HepG2 (cell line): ENCODE results near the gene NABP2. TPM values are rescaled to one million over a fixed set of nuclear protein-coding genes. Genes with fewer than 3 reads are reported as not detected.

Experiments used
- ATAC-seq: fragments of 200-7000 bp; cut with Tn5 transposase; 3 replicates; pipeline ENCODE4 v1.9.1; 2020; ENCODE audit warnings: mild to moderate bottlenecking, moderate library complexity
- BruUV-seq: library from RNA; stranded (reverse); fragments of 400-500 nt; replicated peaks from 2 replicates; lab custom pipeline; 2021; lab: Mats Ljungman, UMichigan
- CTCF ChIA-PET: fragments of 300-600 bp; formaldehyde crosslinking; extraction: SDS; loops from one replicate; lab custom pipeline; 2021; ENCODE audit warnings: low total read pairs, inconsistent platforms, low intra/inter-chr PET ratio; lab: Yijun Ruan, JAX
- POLR2A ChIA-PET: fragments of 350-600 bp; sonication (Branson Sonifier 250); formaldehyde crosslinking; loops from one replicate; lab custom pipeline; 2020; ENCODE audit warnings: antibody characterized with exemption, inconsistent platforms; lab: Yijun Ruan, JAX
- DNase-seq: peaks from one replicate; pipeline ENCODE4 v3.0.0-alpha.2; 2015; ENCODE audit warnings: low spot score
- FAIRE-seq: peaks from 3 replicates; lab custom pipeline; 2011; peaks lifted over from hg19 to GRCh38; lab: Jason Lieb, UNC
- H2AFZ ChIP-seq: one replicate; pipeline ENCODE4 v1.6.1; 2011; ENCODE audit warnings: low read length, inconsistent platforms
- H3K27ac ChIP-seq: fragments of 300-600 bp; 3 replicates; pipeline ENCODE4 v1.8.0; 2011; ENCODE audit warnings: mixed run types, mild to moderate bottlenecking, mixed read lengths, low read length, inconsistent platforms; ENCODE audit not compliant: insufficient read depth; ENCODE audit errors: extremely low read length
- H3K27me3 ChIP-seq, 2 experiments: fragments of 200-600 bp in 1 of 2; 2 replicates in 1 of 2; 3 replicates in 1 of 2; pipeline versions ENCODE4 v1.6.0 to v1.8.0; 2011; ENCODE audit warnings: low read length in 2 of 2, mild to moderate bottlenecking in 2 of 2, moderate library complexity in 2 of 2, inconsistent platforms in 1 of 2; ENCODE audit not compliant: insufficient read depth in 2 of 2, control insufficient read depth in 1 of 2
- H3K36me3 ChIP-seq, 2 experiments: fragments of 200-600 bp in 1 of 2; replicated peaks in 1 of 2; 2 replicates in 1 of 2; 3 replicates in 1 of 2; pipeline versions ENCODE4 v1.5.1 to v1.8.0; 2011; ENCODE audit warnings: low read length in 2 of 2, inconsistent platforms in 1 of 2; ENCODE audit not compliant: insufficient read depth in 2 of 2, control insufficient read depth in 1 of 2
- H3K4me1 ChIP-seq: 2 replicates; pipeline ENCODE4 v1.5.1; 2012; ENCODE audit warnings: low read length, inconsistent platforms; ENCODE audit not compliant: insufficient read depth
- H3K4me2 ChIP-seq: 2 replicates; pipeline ENCODE4 v1.6.0; 2011; ENCODE audit warnings: low read depth, low read length, inconsistent platforms
- H3K4me3 ChIP-seq, 3 experiments: fragments of 200-600 bp in 1 of 3; sonication (generic), shearing (Covaris generic) in 1 of 3; replicated peaks in 1 of 3; 2 replicates each; pipeline ENCODE4 v1.5.1; 2011 to 2016; ENCODE audit warnings: low read length in 3 of 3, inconsistent platforms in 2 of 3, low read depth in 2 of 3, mild to moderate bottlenecking in 2 of 3, control low read depth in 1 of 3, mixed read lengths in 1 of 3; ENCODE audit not compliant: insufficient read depth in 1 of 3
- H3K79me2 ChIP-seq: one replicate; pipeline ENCODE4 v1.6.1; 2011; ENCODE audit warnings: low read length, inconsistent platforms; ENCODE audit not compliant: insufficient read depth
- H3K9ac ChIP-seq: 2 replicates; pipeline ENCODE4 v1.6.0; 2011; ENCODE audit warnings: mild to moderate bottlenecking, low read depth, low read length, inconsistent platforms; ENCODE audit not compliant: insufficient read depth
- H3K9me3 ChIP-seq: 2 replicates; pipeline ENCODE4 v1.5.1; 2012; ENCODE audit warnings: mild to moderate bottlenecking, low read length
- H4K20me1 ChIP-seq: 2 replicates; pipeline ENCODE4 v1.6.0; 2011; ENCODE audit warnings: inconsistent platforms, mild to moderate bottlenecking, low read length, moderate library complexity; ENCODE audit not compliant: insufficient read depth
- CBX2 ChIP-seq, 2 experiments: fragments of 200-600 bp in 1 of 2; sonication (generic); formaldehyde crosslinking in 1 of 2; IDR thresholded peaks; 2 replicates each; pipeline versions ENCODE4 v1.7.0 to v1.8.1; 2018 to 2022; ENCODE audit warnings: low read depth in 2 of 2, low read length in 1 of 2, mild to moderate bottlenecking in 1 of 2, missing genetic modification reagents in 1 of 2
- EZH2 ChIP-seq: conservative IDR thresholded peaks from 2 replicates; pipeline ENCODE4 v1.6.1; 2012; ENCODE audit warnings: mild to moderate bottlenecking, low read depth, low read length, moderate library complexity
- IKZF4 ChIP-seq: sonication (generic); formaldehyde crosslinking; IDR thresholded peaks from 2 replicates; pipeline ENCODE4 v1.5.1; 2020; ENCODE audit warnings: borderline replicate concordance, mild to moderate bottlenecking, low read depth, missing genetic modification reagents; ENCODE audit errors: not compliant biosample characterization
- KDM5B ChIP-seq: sonication (generic); formaldehyde crosslinking; IDR thresholded peaks from 2 replicates; pipeline ENCODE4 v1.4.0; 2020; ENCODE audit warnings: missing genetic modification reagents, mild to moderate bottlenecking, borderline replicate concordance
- RAD51 ChIP-seq: fragments of 450-650 bp; IDR thresholded peaks from 2 replicates; pipeline ENCODE4 v1.6.1; 2016; ENCODE audit warnings: borderline replicate concordance
- SNAPC2 ChIP-seq: sonication (generic); formaldehyde crosslinking; IDR thresholded peaks from 2 replicates; pipeline ENCODE4 v1.8.1; 2022; ENCODE audit warnings: mild to moderate bottlenecking, missing genetic modification reagents
- WIZ ChIP-seq: sonication (generic); formaldehyde crosslinking; IDR thresholded peaks from 2 replicates; pipeline ENCODE4 v1.5.1; 2020; ENCODE audit warnings: mild to moderate bottlenecking, missing genetic modification reagents
- ZNF317 ChIP-seq: sonication (generic); formaldehyde crosslinking; IDR thresholded peaks from 2 replicates; pipeline ENCODE4 v1.5.0; 2020; ENCODE audit warnings: mild to moderate bottlenecking, missing genetic modification reagents
- ZNF556 ChIP-seq: sonication (generic); formaldehyde crosslinking; IDR thresholded peaks from 2 replicates; pipeline ENCODE4 v1.4.0; 2020; ENCODE audit warnings: mild to moderate bottlenecking, missing genetic modification reagents, borderline replicate concordance
- ZNF577 ChIP-seq: sonication (generic); formaldehyde crosslinking; IDR thresholded peaks from 2 replicates; pipeline ENCODE4 v1.4.0; 2020; ENCODE audit warnings: mild to moderate bottlenecking, low read depth, missing genetic modification reagents, borderline replicate concordance
- WGBS: methylation state at CpG from one replicate; pipeline ENCODE4 v1.1.6; 2017; ENCODE audit warnings: low lambda C conversion rate; 5-methylcytosine and 5-hydroxymethylcytosine counted together
- in situ Hi-C: cut with HindIII; loops from 2 replicates; pipeline ENCODE4 v1.10.0; 2017; ENCODE audit warnings: low pct_unique_long_range_greater_than_20kb; ENCODE audit not compliant: extremely low pct_ligation_motif_present
- intact Hi-C: fragments of 100-400 bp; cut with micrococcal nuclease; formaldehyde crosslinking; loops from one replicate; pipeline ENCODE4 v1.10.0; 2022; ENCODE audit not compliant: unreplicated experiment
- polyA plus RNA-seq, 8 experiments: library from polyadenylated mRNA; depleted of rRNA in 3 of 8; stranded (reverse) in 7 of 8; unstranded in 1 of 8; fragments of >200 nt; fragmentation: Illumina TruSeq in 4 of 8; extraction: Trizol in 4 of 8; gene quantifications; 2 replicates each; pipeline versions ENCODE4 v1.2.1 to v1.2.3, GENCODE V29; 2011 to 2016; ENCODE audit warnings: low read depth in 4 of 8, missing spikeins in 1 of 8, mixed read lengths in 1 of 8; ENCODE audit not compliant: insufficient read depth in 1 of 8
- total RNA-seq, 5 experiments: library from RNA; depleted of rRNA; stranded (reverse); fragments of >200 nt; fragmentation: Illumina TruSeq; extraction: Trizol; gene quantifications; 2 replicates each; pipeline ENCODE4 v1.2.3, GENCODE V29; 2016; ENCODE audit warnings: low read depth in 1 of 5
- TF ChIP-seq, protein P1 (sequence below): sonication (generic); formaldehyde crosslinking; IDR thresholded peaks from 2 replicates; pipeline ENCODE4; 2020; ENCODE audit warnings: missing genetic modification reagents, mild to moderate bottlenecking, borderline replicate concordance
- TF ChIP-seq, protein P2 (sequence below): IDR thresholded peaks from 2 replicates; pipeline ENCODE4 v1.6.1; 2016; ENCODE audit warnings: missing genetic modification reagents, missing compliant biosample characterization
- TF ChIP-seq, protein P3 (sequence below): sonication (generic); formaldehyde crosslinking; IDR thresholded peaks from 2 replicates; pipeline ENCODE4 v1.8.0; 2022; ENCODE audit warnings: mild to moderate bottlenecking, missing genetic modification reagents

Gene NABP2
- total and polyA plus RNA-seq, 2 of the 13 experiments (the other 11 are each of a cell fraction or from before 2014, with no cell fraction given) = 33.2 to 35.5 TPM

DNA sequence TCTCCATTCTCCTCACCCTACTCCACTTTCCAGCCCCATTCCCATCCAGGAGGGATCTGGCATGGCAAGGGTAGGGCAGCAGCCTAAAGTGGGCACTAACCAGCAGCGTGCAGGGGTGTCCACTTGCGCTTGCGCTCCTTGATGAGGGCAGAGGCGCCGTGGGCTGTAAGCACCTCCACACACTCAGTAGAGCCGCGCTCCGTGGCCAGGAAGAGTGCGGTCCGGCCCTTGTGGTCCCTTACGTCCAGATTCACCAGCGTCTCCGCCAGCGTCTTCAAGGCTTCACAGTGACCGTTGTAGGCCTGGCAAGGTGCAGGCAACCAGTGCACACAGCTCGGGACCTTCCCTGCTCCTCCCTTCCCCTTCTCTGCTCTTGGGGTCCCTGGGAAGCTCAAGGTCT, 23.8 kb downstream of the NABP2 start:
- CTCF ChIA-PET = no interaction called here
- H3K27ac ChIP-seq = no peak overlapping the region
- intact Hi-C loops = no loop called here
- no peaks in the 10 kb centered on the region for H4K20me1 ChIP-seq
- DNase-seq (no peak), ATAC-seq (no peak), FAIRE-seq (no peak)
- H3K9me3 ChIP-seq = no peaks in the 10 kb centered on the region
- H3K4me3 ChIP-seq = no peak overlapping the region
- no peak overlapping the region for H3K4me2 ChIP-seq
- H3K27me3 ChIP-seq = no peaks in the 10 kb centered on the region
- H3K36me3 ChIP-seq = peaks cover 38 to 65% of the 10 kb centered on the region in 2 experiments
- in situ Hi-C loops = no loop called here
- POLR2A ChIA-PET = no interaction called here
- WGBS = 94% methylated on average over 9 of the region's 16 CpGs
- no TSS peak for BruUV-seq
- no peak overlapping the region for H3K9ac ChIP-seq
- H2AFZ ChIP-seq = no peak overlapping the region
- no peak for TF ChIP-seq SNAPC2 (CRISPR knock-in tag)
- no peak for TF ChIP-seq EZH2
- TF ChIP-seq, protein P1, sequence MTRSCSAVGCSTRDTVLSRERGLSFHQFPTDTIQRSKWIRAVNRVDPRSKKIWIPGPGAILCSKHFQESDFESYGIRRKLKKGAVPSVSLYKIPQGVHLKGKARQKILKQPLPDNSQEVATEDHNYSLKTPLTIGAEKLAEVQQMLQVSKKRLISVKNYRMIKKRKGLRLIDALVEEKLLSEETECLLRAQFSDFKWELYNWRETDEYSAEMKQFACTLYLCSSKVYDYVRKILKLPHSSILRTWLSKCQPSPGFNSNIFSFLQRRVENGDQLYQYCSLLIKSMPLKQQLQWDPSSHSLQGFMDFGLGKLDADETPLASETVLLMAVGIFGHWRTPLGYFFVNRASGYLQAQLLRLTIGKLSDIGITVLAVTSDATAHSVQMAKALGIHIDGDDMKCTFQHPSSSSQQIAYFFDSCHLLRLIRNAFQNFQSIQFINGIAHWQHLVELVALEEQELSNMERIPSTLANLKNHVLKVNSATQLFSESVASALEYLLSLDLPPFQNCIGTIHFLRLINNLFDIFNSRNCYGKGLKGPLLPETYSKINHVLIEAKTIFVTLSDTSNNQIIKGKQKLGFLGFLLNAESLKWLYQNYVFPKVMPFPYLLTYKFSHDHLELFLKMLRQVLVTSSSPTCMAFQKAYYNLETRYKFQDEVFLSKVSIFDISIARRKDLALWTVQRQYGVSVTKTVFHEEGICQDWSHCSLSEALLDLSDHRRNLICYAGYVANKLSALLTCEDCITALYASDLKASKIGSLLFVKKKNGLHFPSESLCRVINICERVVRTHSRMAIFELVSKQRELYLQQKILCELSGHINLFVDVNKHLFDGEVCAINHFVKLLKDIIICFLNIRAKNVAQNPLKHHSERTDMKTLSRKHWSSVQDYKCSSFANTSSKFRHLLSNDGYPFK (CRISPR knock-in tag) = no peak
- TF ChIP-seq RAD51 = no peak
- no peak for TF ChIP-seq IKZF4
- H3K79me2 ChIP-seq = no peaks in the 10 kb centered on the region
- peaks cover 16% of the 10 kb centered on the region for H3K4me1 ChIP-seq

DNA sequence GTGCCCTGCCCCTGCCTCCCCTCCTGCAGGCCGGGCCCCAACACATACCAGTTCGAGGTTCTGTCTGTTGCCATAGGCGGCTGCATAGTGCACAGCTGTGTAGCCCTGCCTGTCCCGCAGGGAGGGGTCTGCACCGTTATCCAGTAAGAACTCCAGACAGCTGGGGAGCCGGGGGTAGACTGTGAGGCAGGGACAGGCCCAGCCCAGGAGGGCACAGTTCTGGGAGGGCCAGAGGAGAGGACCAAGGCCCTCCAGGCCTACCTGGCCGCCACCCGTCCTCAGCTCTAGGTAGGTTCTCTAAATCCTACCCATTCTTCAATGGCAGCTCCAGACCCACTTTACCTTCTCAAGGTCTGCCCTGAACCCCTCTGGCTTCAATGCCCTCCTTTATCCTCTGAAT, 24.6 kb downstream of the NABP2 start:
- DNase-seq (no peak), ATAC-seq (no peak), FAIRE-seq (no peak)
- Histone ChIP-seq H3K9ac (no peak overlapping the region), H3K4me3 (no peak overlapping the region), H3K4me1 (peaks cover 8% of the 10 kb centered on the region), H3K79me2 (no peaks in the 10 kb centered on the region), H4K20me1 (no peaks in the 10 kb centered on the region), H2AFZ (no peak overlapping the region), H3K27ac (no peak overlapping the region), H3K36me3 (peaks cover 36 to 66% of the 10 kb centered on the region in 2 experiments), H3K4me2 (no peak overlapping the region), H3K9me3 (no peaks in the 10 kb centered on the region), H3K27me3 (no peaks in the 10 kb centered on the region)
- intact Hi-C loops = no loop called here
- POLR2A ChIA-PET = no interaction called here
- WGBS = 75% methylated on average over 3 of the region's 8 CpGs
- no TSS peak for BruUV-seq
- in situ Hi-C loops = no loop called here
- CTCF ChIA-PET = no interaction called here
- TF ChIP-seq ZNF317 (CRISPR knock-in tag) (no peak), CBX2 (IDR thresholded peaks at IDR 0.05; ENCODE audit: low read depth, low read length) (no peak), CBX2 (CRISPR knock-in tag; IDR thresholded peaks at IDR 0.05; ENCODE audit: low read depth) (no peak), KDM5B (no peak), ZNF577 (CRISPR knock-in tag) (no peak), ZNF556 (CRISPR knock-in tag) (no peak), WIZ (no peak)
- TF ChIP-seq, protein P2, sequence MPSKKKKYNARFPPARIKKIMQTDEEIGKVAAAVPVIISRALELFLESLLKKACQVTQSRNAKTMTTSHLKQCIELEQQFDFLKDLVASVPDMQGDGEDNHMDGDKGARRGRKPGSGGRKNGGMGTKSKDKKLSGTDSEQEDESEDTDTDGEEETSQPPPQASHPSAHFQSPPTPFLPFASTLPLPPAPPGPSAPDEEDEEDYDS (CRISPR knock-in tag) = no peak
- TF ChIP-seq, protein P3, sequence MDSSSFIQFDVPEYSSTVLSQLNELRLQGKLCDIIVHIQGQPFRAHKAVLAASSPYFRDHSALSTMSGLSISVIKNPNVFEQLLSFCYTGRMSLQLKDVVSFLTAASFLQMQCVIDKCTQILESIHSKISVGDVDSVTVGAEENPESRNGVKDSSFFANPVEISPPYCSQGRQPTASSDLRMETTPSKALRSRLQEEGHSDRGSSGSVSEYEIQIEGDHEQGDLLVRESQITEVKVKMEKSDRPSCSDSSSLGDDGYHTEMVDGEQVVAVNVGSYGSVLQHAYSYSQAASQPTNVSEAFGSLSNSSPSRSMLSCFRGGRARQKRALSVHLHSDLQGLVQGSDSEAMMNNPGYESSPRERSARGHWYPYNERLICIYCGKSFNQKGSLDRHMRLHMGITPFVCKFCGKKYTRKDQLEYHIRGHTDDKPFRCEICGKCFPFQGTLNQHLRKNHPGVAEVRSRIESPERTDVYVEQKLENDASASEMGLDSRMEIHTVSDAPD (CRISPR knock-in tag) = no peak
